ENCODE measurements around the gene CDT1. TPM values are rescaled to one million over a fixed set of nuclear protein-coding genes. Genes with fewer than 3 reads are reported as not detected.

CDT1 gene
- total RNA-seq, 1 experiment from 2014 or later: 160 TPM

GRCh38 chr16:88814144-88814502, 10.5 kb downstream of the CDT1 start (continued):
- TF ChIP-seq ATF3 (IDR thresholded peaks at IDR 0.05): no peak
- no peak for TF ChIP-seq ZNF274 (IDR thresholded peaks at IDR 0.05; ENCODE audit: low read depth, low read length)
- TF ChIP-seq RAD21 (IDR thresholded peaks at IDR 0.05; ENCODE audit: low read depth): no peak
- no peak for TF ChIP-seq TCF7L2 (IDR thresholded peaks at IDR 0.05; ENCODE audit: borderline replicate concordance, extremely low read depth, insufficient read depth, insufficient read length)
- no peak for TF ChIP-seq JUND (IDR thresholded peaks at IDR 0.05)

- ATAC-seq (no peak), DNase-seq (ENCODE audit: low read depth, low spot score) (no peak)
- Histone ChIP-seq H3K4me3 (replicated peaks in 1 of 2; ENCODE audit: low read depth in 1 of 2, low read length in 2 of 2) (no peak overlapping the region), H3K27me3 (ENCODE audit: insufficient read depth, low read length) (no peaks in the 10 kb centered on the region), H3K79me2 (ENCODE audit: insufficient read depth, low read length) (peaks cover 10% of the 10 kb centered on the region), H3K9me3 (ENCODE audit: control insufficient read depth in 1 of 2, insufficient read depth in 1 of 2, low read depth in 1 of 2, low read length in 2 of 2) (no peaks in the 10 kb centered on the region), H3K36me3 (ENCODE audit: control insufficient read depth in 1 of 2, insufficient read depth in 2 of 2, low read length in 2 of 2) (peaks cover 0 to 5% of the 10 kb centered on the region in 2 experiments; a peak in 1 of 4 replicates), H3K4me2 (ENCODE audit: low read length) (no peak overlapping the region), H3K9me2 (ENCODE audit: insufficient read depth) (no peaks in the 10 kb centered on the region), H4K20me1 (ENCODE audit: insufficient read depth) (no peaks in the 10 kb centered on the region), H3K27ac (ENCODE audit: low read depth, low read length) (no peak overlapping the region), H2AFZ (ENCODE audit: low read depth, low read length, poor library complexity, severe bottlenecking) (no peak overlapping the region), H3K4me1 (ENCODE audit: control insufficient read depth in 1 of 2, insufficient read depth in 2 of 2, low read length in 2 of 2) (peaks cover 16 to 39% of the 10 kb centered on the region in 2 experiments), H3K9ac (ENCODE audit: low read length) (no peak overlapping the region)
- intact Hi-C loops (cut with micrococcal nuclease): loop anchor here (10.0 kb wide), 2 partner anchors 240 to 750 kb away; partner anchors contain the start of gene RPL13
- ChIA-PET CTCF (interaction anchor here (0.7 to 1.6 kb wide), 6 partner anchors 13 to 401 kb away, joined by 3 to 11 read pairs (median 3); no protein-coding TSS in a partner anchor), POLR2A (no interaction called here), RAD21 (ENCODE audit: low non-redundant PET in 1 of 2, low total read pairs in 2 of 2, uncharacterized antibody in 2 of 2, unreplicated experiment in 2 of 2) (interaction anchor here in 1 of 2 experiments (1.2 kb wide), 1 partner anchor 352 kb away, joined by 3 read pairs; no protein-coding TSS in a partner anchor)
- no TSS peak for BruUV-seq (replicated peaks)
- no peak for TF ChIP-seq ZNF274 (IDR thresholded peaks at IDR 0.05; ENCODE audit: low read depth, low read length)
- TF ChIP-seq POLR2AphosphoS5 (IDR thresholded peaks at IDR 0.05; ENCODE audit: low read depth, low read length): no peak
- no peak for TF ChIP-seq ATF3 (IDR thresholded peaks at IDR 0.05)
- no peak for TF ChIP-seq CBX3 (IDR thresholded peaks at IDR 0.05; ENCODE audit: low read depth)
- no peak for TF ChIP-seq JUND (IDR thresholded peaks at IDR 0.05)
- TF ChIP-seq YY1 (IDR thresholded peaks at IDR 0.05; ENCODE audit: extremely low read depth, insufficient replicate concordance, low read depth, low read length): no peak
- TF ChIP-seq CTCF (IDR thresholded peaks at IDR 0.05 in 2 of 3, conservative IDR thresholded peaks at IDR 0.05 in 1 of 3; ENCODE audit: borderline replicate concordance in 1 of 3, insufficient read depth in 1 of 3, low read depth in 2 of 3, low read length in 2 of 3): no peak
- no peak for TF ChIP-seq REST (IDR thresholded peaks at IDR 0.05; ENCODE audit: low read depth)
- no peak for TF ChIP-seq POLR2A (IDR thresholded peaks at IDR 0.05; ENCODE audit: borderline replicate concordance, extremely low read depth, insufficient read depth, insufficient read length)
- TF ChIP-seq EZH2phosphoT487 (IDR thresholded peaks at IDR 0.05; ENCODE audit: borderline replicate concordance): no peak
- TF ChIP-seq EGR1 (IDR thresholded peaks at IDR 0.05; ENCODE audit: low read depth): no peak
- TF ChIP-seq EZH2 (IDR thresholded peaks at IDR 0.05): no peak
- TF ChIP-seq TCF7L2 (IDR thresholded peaks at IDR 0.05; ENCODE audit: borderline replicate concordance, extremely low read depth, insufficient read depth, insufficient read length): no peak
- no peak for TF ChIP-seq SRF (IDR thresholded peaks at IDR 0.05; ENCODE audit: low read depth)
- no peak for TF ChIP-seq RAD21 (IDR thresholded peaks at IDR 0.05; ENCODE audit: low read depth)
- TF ChIP-seq CEBPB (IDR thresholded peaks at IDR 0.05; ENCODE audit: low read depth): no peak
- TF ChIP-seq FOSL1 (IDR thresholded peaks at IDR 0.05; ENCODE audit: low read depth): no peak
- no peak for TF ChIP-seq SP1 (IDR thresholded peaks at IDR 0.05; ENCODE audit: low read depth)
- no peak for TF ChIP-seq ELF1 (IDR thresholded peaks at IDR 0.05; ENCODE audit: borderline replicate concordance, low read depth)
- no peak for TF ChIP-seq SIN3A (IDR thresholded peaks at IDR 0.05; ENCODE audit: low read depth)
Measured at GRCh38 chr16:88815227-88815626, 11.6 kb downstream of the CDT1 start.
